Measurements from ENCODE around the gene CYFIP1. TPM values are rescaled to one million over a fixed set of nuclear protein-coding genes. Genes with fewer than 3 reads are reported as not detected.

CYFIP1 gene
- polyA plus RNA-seq, 1 donor from 2014 or later = 9.3 TPM

DNA sequence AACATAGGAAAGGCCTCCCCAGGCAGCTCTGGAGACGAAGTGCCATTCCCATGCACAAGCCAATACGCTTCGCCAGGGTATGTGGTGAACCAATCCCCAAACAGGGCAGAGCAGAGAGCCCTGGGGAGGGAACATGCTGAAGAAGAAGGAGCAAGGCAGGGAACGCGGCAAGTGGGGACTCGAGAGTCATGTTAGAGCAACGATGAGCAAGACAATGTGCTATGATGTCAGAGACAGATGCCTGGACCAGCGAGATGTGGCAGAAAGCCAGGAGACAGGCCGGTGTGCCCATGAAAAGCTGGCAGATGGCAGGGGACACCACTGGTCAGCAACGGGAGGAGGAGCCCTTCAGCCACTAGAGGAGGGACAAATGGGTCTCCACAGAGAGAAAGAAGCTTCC is 102.1 kb downstream of the CYFIP1 start:
- no peak for TF ChIP-seq SMC3 (conservative IDR thresholded peaks at IDR 0.05; ENCODE audit: poor library complexity)
- no peak for TF ChIP-seq POLR2AphosphoS5 (IDR thresholded peaks at IDR 0.05)
- TF ChIP-seq MXI1 (conservative IDR thresholded peaks at IDR 0.05; ENCODE audit: poor library complexity, severe bottlenecking) = no peak
- TF ChIP-seq RAD21 (conservative IDR thresholded peaks at IDR 0.05) = no peak
- TF ChIP-seq, protein P1, sequence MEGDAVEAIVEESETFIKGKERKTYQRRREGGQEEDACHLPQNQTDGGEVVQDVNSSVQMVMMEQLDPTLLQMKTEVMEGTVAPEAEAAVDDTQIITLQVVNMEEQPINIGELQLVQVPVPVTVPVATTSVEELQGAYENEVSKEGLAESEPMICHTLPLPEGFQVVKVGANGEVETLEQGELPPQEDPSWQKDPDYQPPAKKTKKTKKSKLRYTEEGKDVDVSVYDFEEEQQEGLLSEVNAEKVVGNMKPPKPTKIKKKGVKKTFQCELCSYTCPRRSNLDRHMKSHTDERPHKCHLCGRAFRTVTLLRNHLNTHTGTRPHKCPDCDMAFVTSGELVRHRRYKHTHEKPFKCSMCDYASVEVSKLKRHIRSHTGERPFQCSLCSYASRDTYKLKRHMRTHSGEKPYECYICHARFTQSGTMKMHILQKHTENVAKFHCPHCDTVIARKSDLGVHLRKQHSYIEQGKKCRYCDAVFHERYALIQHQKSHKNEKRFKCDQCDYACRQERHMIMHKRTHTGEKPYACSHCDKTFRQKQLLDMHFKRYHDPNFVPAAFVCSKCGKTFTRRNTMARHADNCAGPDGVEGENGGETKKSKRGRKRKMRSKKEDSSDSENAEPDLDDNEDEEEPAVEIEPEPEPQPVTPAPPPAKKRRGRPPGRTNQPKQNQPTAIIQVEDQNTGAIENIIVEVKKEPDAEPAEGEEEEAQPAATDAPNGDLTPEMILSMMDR (IDR thresholded peaks at IDR 0.05; ENCODE audit: poor library complexity, severe bottlenecking) = no peak
- TF ChIP-seq, protein P2, sequence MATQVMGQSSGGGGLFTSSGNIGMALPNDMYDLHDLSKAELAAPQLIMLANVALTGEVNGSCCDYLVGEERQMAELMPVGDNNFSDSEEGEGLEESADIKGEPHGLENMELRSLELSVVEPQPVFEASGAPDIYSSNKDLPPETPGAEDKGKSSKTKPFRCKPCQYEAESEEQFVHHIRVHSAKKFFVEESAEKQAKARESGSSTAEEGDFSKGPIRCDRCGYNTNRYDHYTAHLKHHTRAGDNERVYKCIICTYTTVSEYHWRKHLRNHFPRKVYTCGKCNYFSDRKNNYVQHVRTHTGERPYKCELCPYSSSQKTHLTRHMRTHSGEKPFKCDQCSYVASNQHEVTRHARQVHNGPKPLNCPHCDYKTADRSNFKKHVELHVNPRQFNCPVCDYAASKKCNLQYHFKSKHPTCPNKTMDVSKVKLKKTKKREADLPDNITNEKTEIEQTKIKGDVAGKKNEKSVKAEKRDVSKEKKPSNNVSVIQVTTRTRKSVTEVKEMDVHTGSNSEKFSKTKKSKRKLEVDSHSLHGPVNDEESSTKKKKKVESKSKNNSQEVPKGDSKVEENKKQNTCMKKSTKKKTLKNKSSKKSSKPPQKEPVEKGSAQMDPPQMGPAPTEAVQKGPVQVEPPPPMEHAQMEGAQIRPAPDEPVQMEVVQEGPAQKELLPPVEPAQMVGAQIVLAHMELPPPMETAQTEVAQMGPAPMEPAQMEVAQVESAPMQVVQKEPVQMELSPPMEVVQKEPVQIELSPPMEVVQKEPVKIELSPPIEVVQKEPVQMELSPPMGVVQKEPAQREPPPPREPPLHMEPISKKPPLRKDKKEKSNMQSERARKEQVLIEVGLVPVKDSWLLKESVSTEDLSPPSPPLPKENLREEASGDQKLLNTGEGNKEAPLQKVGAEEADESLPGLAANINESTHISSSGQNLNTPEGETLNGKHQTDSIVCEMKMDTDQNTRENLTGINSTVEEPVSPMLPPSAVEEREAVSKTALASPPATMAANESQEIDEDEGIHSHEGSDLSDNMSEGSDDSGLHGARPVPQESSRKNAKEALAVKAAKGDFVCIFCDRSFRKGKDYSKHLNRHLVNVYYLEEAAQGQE (IDR thresholded peaks at IDR 0.05; ENCODE audit: borderline replicate concordance) = no peak
- TF ChIP-seq EP300 (conservative IDR thresholded peaks at IDR 0.05; ENCODE audit: poor library complexity, severe bottlenecking) = no peak
- no peak for TF ChIP-seq EZH2 (IDR thresholded peaks at IDR 0.05; ENCODE audit: borderline replicate concordance, insufficient read depth, low read length, poor library complexity, severe bottlenecking)
- no peak for TF ChIP-seq TAF1 (IDR thresholded peaks at IDR 0.05; ENCODE audit: low read depth)
- no peaks in the 10 kb centered on the region for H3K9me3 ChIP-seq (ENCODE audit: low read length)
- no peaks in the 10 kb centered on the region for H3K9me2 ChIP-seq (ENCODE audit: insufficient read depth, low read length)
- no peaks in the 10 kb centered on the region for H3K36me3 ChIP-seq (ENCODE audit: insufficient read depth, low read length)
- no peak overlapping the region for H3K9ac ChIP-seq (ENCODE audit: low read length)
- no peaks in the 10 kb centered on the region for H4K20me1 ChIP-seq (ENCODE audit: insufficient read depth)
- H3K4me3 ChIP-seq (ENCODE audit: low read length) = no peak overlapping the region
- H2AFZ ChIP-seq (ENCODE audit: low read depth, low read length) = no peak overlapping the region
- no peak overlapping the region for H3K4me2 ChIP-seq (ENCODE audit: low read length)
- no peaks in the 10 kb centered on the region for H3K27me3 ChIP-seq (ENCODE audit: insufficient read depth, low read depth, low read length)
- H3K79me2 ChIP-seq (replicated peaks; ENCODE audit: insufficient read depth, low read length) = no peaks in the 10 kb centered on the region
- no peaks in the 10 kb centered on the region for H3F3A ChIP-seq (ENCODE audit: insufficient read depth, low read length, poor library complexity, severe bottlenecking)
- H3K27ac ChIP-seq (ENCODE audit: low read length) = no peak overlapping the region

DNA sequence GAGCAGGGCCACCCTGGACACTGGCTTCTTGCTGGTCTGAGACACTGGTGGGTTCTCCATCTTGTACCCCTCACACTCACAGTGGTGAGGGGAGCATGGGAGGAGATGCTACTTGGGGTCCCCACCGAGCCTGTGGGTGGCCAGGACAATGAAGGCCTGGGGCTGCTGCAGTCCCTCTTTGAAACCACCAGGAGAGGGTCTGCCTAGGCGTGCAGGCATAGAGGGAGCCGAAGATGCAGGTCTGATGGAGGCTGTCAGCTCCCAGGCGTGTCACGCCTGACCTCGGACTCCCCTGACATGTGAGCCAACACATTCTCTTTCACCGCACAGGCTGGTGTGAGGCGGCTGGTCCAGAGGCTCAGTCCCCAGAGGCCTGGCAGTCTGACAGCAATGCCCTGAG is 102.6 kb downstream of the CYFIP1 start:
- Histone ChIP-seq H3F3A (ENCODE audit: insufficient read depth, low read length, poor library complexity, severe bottlenecking) (no peaks in the 10 kb centered on the region), H3K4me2 (ENCODE audit: low read length) (no peak overlapping the region), H3K9me2 (ENCODE audit: insufficient read depth, low read length) (no peaks in the 10 kb centered on the region), H4K20me1 (ENCODE audit: insufficient read depth) (no peaks in the 10 kb centered on the region), H3K9me3 (ENCODE audit: low read length) (no peaks in the 10 kb centered on the region), H3K9ac (ENCODE audit: low read length) (no peak overlapping the region), H3K36me3 (ENCODE audit: insufficient read depth, low read length) (no peaks in the 10 kb centered on the region), H3K27ac (ENCODE audit: low read length) (no peak overlapping the region), H2AFZ (ENCODE audit: low read depth, low read length) (no peak overlapping the region), H3K4me3 (ENCODE audit: low read length) (no peak overlapping the region), H3K79me2 (replicated peaks; ENCODE audit: insufficient read depth, low read length) (no peaks in the 10 kb centered on the region), H3K27me3 (ENCODE audit: insufficient read depth, low read depth, low read length) (no peaks in the 10 kb centered on the region)
- TF ChIP-seq EZH2 (IDR thresholded peaks at IDR 0.05; ENCODE audit: borderline replicate concordance, insufficient read depth, low read length, poor library complexity, severe bottlenecking) = no peak
- no peak for TF ChIP-seq EP300 (conservative IDR thresholded peaks at IDR 0.05; ENCODE audit: poor library complexity, severe bottlenecking)
- TF ChIP-seq TAF1 (IDR thresholded peaks at IDR 0.05; ENCODE audit: low read depth) = no peak
- TF ChIP-seq RAD21 (conservative IDR thresholded peaks at IDR 0.05) = no peak
- no peak for TF ChIP-seq POLR2AphosphoS5 (IDR thresholded peaks at IDR 0.05)
- no peak for TF ChIP-seq MXI1 (conservative IDR thresholded peaks at IDR 0.05; ENCODE audit: poor library complexity, severe bottlenecking)
- TF ChIP-seq, protein P2 (IDR thresholded peaks at IDR 0.05; ENCODE audit: borderline replicate concordance) = no peak
- TF ChIP-seq SMC3 (conservative IDR thresholded peaks at IDR 0.05; ENCODE audit: poor library complexity) = no peak

All from neural cell (in vitro differentiated cells).